NCI-H345 treated with DMSO at 0.1 percent for 48 hours (cell line): ENCODE results near the gene HPGDS.
"Not testable (repeated sequence)": the region's sequence is repeated elsewhere in the genome, so short reads cannot be mapped to it uniquely, and the experiment has no call there.

Experiments
- DNase-seq: peaks from one replicate; lab custom pipeline; 2025; ENCODE audit not compliant: unreplicated experiment; lab: John Stamatoyannopoulos, UW

Gene HPGDS

DNA sequence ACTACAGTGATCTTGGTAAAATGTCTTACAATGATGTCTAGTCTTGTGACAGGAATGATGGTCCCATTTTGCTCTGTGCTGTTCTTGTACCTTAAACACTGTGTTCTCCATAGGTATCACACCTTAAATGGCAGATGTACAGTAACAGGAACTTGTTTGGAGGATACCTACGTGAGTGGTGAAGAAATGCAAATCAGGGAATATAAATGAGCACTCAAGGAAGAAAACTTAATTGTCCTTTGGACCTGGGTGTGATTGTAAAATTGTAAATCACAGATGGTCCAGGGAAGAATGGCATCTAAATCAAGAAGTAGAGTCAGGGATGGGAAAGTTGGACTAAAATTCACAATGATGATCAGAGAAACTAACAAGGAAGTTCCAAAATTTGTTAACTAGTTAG, 12.7 kb downstream of the HPGDS start:
- no peak for DNase-seq

DNA sequence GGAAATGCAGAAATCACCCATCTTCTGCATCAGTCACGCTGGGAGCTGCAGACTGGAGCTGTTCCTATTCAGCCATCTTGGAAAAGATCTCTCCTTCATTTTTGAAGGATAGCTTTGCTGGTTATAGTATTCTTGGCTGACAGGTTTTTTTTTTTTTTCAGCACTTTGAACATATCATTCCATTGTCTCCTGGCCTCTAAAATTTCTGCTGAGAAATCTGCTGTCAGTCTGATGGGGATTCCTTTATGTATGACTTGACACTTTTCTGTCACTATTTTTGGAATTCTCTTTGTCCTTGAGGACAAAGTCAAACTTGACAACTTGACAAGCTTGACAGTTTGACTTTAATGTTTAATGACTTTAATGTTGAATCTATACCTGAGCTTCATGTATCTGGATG, 16.8 kb downstream of the HPGDS start:
- no peak for DNase-seq

- DNase-seq, result not testable (repeated sequence)
These were observed 22.7 kb downstream of the HPGDS start for GRCh38 chr4:94319927-94320326.

GRCh38 chr4:94307231-94307871, 35.3 kb downstream of the HPGDS start:
- no peak for DNase-seq

DNA sequence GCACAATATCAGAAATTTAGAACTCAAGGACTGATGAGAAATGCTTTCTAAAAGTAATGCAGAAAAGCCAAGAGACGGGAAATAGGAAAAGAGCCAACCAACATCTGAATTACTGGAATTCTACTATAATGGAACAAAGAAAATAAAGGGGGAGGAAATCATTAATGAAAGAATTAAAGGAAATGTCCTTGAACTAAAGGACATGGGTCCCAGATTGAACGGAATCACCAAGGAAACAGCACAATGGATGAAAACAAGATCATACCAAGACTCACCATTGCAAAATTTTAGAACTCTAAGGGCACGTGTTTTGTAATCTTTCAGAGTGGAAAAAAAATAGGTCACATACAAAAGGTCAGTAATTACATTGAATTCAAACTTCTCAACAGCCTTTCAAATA, 35.9 kb downstream of the HPGDS start:
- DNase-seq, result no peak

- DNase-seq, result no peak
These were observed 37.0 kb downstream of the HPGDS start for GRCh38 chr4:94305466-94306225.

GRCh38 chr4:94304365-94304971, 38.2 kb downstream of the HPGDS start:
- DNase-seq, result no peak

DNA sequence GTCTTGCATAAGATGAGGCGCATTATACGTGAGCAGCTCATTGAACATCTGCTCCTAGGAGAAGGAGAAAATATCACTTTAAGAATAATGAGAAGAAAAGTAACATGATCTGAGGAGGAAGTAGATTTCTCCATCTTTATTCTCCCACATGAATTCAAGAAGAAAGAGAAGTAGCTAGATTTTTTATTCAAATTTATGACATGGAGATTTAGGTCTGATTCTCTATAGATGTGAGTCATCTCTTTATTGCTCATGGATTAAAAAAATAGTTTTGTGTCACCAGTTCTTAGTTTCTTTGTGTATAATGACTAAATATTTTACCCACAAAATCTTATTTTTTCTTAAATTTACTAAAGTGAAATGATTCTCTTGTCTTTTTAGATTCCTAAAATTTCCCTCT, 40.4 kb downstream of the HPGDS start:
- DNase-seq, result no peak

- DNase-seq, result no peak
These were observed 43.8 kb downstream of the HPGDS start for GRCh38 chr4:94298725-94299252.

DNA sequence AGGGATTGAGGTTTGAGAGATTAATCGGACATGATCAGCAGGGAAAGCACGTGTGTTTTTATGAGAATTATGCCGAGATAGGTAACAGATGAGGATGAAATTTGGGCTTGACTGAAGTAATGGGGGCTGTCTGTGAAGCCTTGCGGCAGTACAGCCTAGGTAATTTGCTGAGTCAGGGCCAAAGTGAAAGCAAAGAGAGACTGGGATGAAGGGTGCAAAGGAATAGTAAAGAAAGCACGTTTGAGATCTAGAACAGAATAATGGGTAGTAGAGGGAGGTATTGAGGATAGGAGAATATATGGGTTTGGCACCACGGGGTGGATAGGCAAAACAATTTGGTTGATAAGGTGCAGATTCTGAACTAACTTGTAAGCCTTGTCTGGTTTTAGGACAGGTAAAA, 47.2 kb downstream of the HPGDS start:
- DNase-seq, result not testable (repeated sequence)

GRCh38 chr4:94293981-94294380, 48.7 kb downstream of the HPGDS start:
- not testable (repeated sequence) for DNase-seq

GRCh38 chr4:94290245-94290644, 52.4 kb downstream of the HPGDS start:
- no peak for DNase-seq

GRCh38 chr4:94285666-94286065, 57.0 kb downstream of the HPGDS start:
- no peak for DNase-seq

- no peak for DNase-seq
These were observed 57.7 kb downstream of the HPGDS start for GRCh38 chr4:94284889-94285288.

DNA sequence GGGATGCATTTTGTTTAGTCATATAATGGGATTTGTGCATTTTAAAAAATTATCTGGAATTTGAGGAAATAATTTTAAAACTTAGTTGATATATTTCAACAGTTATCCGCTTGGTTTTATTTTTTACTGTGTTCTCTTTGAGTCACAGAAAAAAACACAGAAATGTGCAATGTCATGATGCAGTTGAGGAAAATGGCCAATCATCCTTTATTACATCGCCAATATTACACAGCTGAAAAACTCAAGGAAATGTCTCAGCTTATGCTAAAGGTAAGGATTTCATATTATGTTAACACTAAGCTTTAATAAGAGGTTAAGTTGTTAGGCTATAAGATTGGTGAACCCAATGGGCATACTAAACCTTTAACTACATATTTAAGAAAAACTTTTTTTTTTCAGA, 63.9 kb downstream of the HPGDS start:
- DNase-seq, result no peak

DNA sequence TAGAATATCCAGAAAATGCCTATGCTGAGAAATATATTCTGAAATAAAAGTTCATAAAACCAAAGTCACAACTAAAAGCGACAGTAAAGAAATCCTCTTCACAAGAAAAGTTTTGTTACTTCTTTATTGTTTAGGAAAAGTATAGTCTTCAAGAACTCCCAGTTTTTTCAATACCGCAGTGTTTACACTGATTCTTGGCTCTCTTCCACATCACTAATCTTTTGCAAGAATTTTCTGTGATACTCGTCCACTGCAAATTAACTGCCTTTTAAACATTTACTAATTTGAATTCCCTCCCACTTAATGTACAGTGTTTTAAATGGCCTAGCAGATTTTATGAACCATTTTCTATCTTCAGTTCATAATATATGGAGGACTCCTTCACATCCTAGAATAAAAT, 65.1 kb downstream of the HPGDS start:
- no peak for DNase-seq

DNA sequence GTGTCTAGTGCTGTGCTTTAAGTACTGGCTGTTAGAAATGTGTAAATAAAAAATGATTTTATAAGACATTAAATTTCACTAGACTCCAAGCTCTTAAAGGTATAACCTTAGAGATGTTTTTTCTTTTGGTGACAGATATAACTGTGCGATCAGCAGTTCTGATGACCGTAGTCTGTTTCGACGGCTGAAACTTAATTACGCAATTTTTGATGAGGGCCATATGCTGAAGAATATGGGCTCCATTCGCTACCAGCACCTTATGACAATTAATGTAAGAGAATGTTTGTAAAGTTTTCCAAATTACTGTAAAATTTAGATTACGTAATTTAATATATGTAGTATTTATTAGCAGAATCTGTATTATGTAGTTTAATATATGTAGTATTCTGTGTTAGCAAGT, 66.4 kb downstream of the HPGDS start:
- no peak for DNase-seq

DNA sequence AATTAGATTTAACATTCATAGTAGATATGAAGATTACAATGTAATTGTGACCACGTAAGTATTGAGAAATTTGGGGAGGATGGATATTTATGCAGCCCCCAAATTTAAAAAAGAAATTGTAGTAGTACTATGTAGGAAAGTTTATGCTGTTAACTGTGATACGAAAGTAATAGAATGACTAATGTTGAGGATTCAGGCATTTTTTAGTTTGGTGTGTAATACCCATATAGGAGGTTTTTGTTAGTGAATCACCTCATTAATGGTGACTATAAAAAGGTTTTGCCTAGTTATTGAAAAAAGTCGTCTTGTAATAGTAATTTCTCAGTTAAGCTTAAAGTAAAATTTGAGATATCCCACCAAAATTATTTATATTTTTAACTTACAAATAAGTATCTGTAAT, 67.7 kb downstream of the HPGDS start:
- no peak for DNase-seq

- DNase-seq, result no peak
These were observed 71.4 kb downstream of the HPGDS start for GRCh38 chr4:94271248-94271647.

GRCh38 chr4:94267037-94267436, 75.6 kb downstream of the HPGDS start:
- DNase-seq, result no peak

GRCh38 chr4:94262163-94263016, 80.2 kb downstream of the HPGDS start:
- no peak for DNase-seq
